Left ventricle myocardium inferior (tissue), 1 donor: ENCODE measurements around the gene LEMD2. TPM values are rescaled to one million over a fixed set of nuclear protein-coding genes. Genes with fewer than 3 reads are reported as not detected.

Experiments
- DNase-seq: peaks from one replicate; pipeline ENCODE4 v3.0.0-alpha.2; 2020
- H3K27ac ChIP-seq: fragments of 200-600 bp; replicated peaks from 2 replicates; pipeline ENCODE4 v1.8.0; 2021
- H3K27me3 ChIP-seq: fragments of 200-600 bp; 2 replicates; pipeline ENCODE4 v1.8.0; 2021; ENCODE audit warnings: low read depth
- H3K36me3 ChIP-seq: fragments of 200-600 bp; 2 replicates; pipeline ENCODE4 v1.8.0; 2021
- H3K4me1 ChIP-seq: fragments of 200-600 bp; 2 replicates; pipeline ENCODE4 v1.8.0; 2021
- H3K4me3 ChIP-seq: fragments of 200-600 bp; 2 replicates; pipeline ENCODE4 v1.8.0; 2021; ENCODE audit warnings: mild to moderate bottlenecking, moderate library complexity
- H3K9me3 ChIP-seq: fragments of 200-600 bp; replicated peaks from 2 replicates; pipeline ENCODE4 v1.8.0; 2021
- intact Hi-C: fragments of 100-400 bp; cut with micrococcal nuclease; formaldehyde crosslinking; loops from one replicate; pipeline ENCODE4 v1.11.0; 2022
- total RNA-seq: library from RNA; stranded (reverse); fragmentation: NEBNext Ultra II Directional; extraction: Animal tissue kit (Norgen Biotek cat#: 25700); gene quantifications from one replicate; pipeline ENCODE4 v1.2.1, GENCODE V29; 2021
- TF ChIP-seq, protein P1 (sequence below): fragments of 200-600 bp; IDR thresholded peaks from 2 replicates; pipeline ENCODE4 v1.8.0; 2021; ENCODE audit warnings: antibody characterized with exemption, mild to moderate bottlenecking, borderline replicate concordance
- donor health status: DM: no; HTN: yes; CAD: no; lungs with severe emphysema.

Gene LEMD2
- total RNA-seq, 1 donor from 2014 or later: 22.2 TPM

DNA sequence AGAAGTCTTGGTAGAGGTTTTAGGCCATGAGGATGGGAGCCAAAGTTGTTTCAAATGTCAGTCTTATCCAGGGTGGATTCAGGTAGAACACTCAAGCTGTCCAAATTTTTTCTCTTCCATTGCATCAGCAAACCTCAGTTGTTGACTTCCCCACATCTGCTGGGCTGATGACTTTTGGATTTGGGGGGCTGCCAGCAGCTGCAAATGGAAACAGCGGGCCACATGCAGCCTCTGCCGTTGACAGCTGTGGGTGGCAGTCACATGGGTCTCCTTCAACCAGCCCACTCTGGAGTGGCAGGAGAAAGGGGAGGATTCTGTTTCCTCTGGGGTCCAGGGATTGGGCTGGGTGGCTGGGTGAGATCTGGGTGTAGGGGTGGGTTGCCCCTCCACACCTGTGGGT lies 20.7 kb upstream of the LEMD2 start:
- no peak for DNase-seq
- intact Hi-C loops: no loop called here
- no peaks in the 10 kb centered on the region for H3K9me3 ChIP-seq
- H3K36me3 ChIP-seq: no peaks in the 10 kb centered on the region
- H3K27ac ChIP-seq: no peak overlapping the region
- TF ChIP-seq, protein P1, sequence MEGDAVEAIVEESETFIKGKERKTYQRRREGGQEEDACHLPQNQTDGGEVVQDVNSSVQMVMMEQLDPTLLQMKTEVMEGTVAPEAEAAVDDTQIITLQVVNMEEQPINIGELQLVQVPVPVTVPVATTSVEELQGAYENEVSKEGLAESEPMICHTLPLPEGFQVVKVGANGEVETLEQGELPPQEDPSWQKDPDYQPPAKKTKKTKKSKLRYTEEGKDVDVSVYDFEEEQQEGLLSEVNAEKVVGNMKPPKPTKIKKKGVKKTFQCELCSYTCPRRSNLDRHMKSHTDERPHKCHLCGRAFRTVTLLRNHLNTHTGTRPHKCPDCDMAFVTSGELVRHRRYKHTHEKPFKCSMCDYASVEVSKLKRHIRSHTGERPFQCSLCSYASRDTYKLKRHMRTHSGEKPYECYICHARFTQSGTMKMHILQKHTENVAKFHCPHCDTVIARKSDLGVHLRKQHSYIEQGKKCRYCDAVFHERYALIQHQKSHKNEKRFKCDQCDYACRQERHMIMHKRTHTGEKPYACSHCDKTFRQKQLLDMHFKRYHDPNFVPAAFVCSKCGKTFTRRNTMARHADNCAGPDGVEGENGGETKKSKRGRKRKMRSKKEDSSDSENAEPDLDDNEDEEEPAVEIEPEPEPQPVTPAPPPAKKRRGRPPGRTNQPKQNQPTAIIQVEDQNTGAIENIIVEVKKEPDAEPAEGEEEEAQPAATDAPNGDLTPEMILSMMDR: no peak
- H3K4me1 ChIP-seq: peaks cover 18% of the 10 kb centered on the region
- H3K27me3 ChIP-seq: peaks cover 85% of the 10 kb centered on the region
- no peak overlapping the region for H3K4me3 ChIP-seq

DNA sequence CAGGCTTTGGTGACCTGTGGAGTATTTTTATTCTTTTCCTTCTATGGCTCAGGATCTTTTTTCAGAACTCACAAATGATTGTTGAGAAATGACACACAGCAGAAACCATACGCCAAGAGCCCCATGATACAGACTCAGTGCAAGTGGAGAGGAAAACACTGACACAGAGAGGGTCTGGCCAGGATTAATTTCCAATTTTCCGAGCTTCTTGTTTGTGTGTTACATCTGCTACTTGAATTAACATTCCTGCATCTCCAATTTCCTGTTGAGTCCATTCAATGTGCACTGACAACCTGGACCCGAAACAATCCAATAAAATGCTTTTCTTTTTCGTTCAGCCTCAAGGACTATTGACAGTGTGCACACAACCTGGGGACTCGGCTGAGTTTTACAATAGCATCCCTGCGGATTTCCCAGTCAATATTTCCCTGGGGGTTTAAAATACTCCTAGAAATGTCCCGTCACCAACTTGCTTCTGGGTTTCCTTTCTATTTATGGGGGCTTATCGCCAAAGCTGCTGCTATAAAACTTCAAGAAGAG lies 19.8 kb upstream of the LEMD2 start:
- no peaks in the 10 kb centered on the region for H3K36me3 ChIP-seq
- no peak overlapping the region for H3K27ac ChIP-seq
- H3K4me1 ChIP-seq: peaks cover 18% of the 10 kb centered on the region
- no peak overlapping the region for H3K4me3 ChIP-seq
- no peak for DNase-seq
- TF ChIP-seq, protein P1: no peak
- H3K27me3 ChIP-seq: peaks cover 85% of the 10 kb centered on the region
- intact Hi-C loops: no loop called here
- H3K9me3 ChIP-seq: no peaks in the 10 kb centered on the region

DNA sequence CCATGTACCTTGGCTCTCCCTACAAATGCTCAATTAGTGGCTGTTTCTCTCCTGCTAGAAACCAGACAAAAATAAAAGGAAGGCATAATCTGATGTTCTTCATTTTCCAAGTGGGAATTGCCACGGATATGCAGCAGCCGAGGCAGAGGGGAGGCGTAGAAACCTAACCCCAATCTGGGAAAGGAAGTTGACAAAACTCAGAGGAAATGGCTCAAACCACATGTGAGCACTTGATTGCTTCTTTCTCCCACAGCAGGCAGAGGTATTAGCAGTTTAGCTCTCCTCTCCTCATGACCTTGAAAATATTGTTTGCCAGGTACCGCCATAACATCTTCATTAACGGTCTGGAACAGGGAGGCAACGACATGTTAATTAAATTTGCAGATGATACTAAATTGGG lies 18.7 kb upstream of the LEMD2 start:
- peaks cover 85% of the 10 kb centered on the region for H3K27me3 ChIP-seq
- no peaks in the 10 kb centered on the region for H3K36me3 ChIP-seq
- DNase-seq: no peak
- TF ChIP-seq, protein P1: no peak
- H3K4me1 ChIP-seq: peaks cover 18% of the 10 kb centered on the region
- intact Hi-C loops: no loop called here
- no peak overlapping the region for H3K27ac ChIP-seq
- no peaks in the 10 kb centered on the region for H3K9me3 ChIP-seq
- H3K4me3 ChIP-seq: no peak overlapping the region

DNA sequence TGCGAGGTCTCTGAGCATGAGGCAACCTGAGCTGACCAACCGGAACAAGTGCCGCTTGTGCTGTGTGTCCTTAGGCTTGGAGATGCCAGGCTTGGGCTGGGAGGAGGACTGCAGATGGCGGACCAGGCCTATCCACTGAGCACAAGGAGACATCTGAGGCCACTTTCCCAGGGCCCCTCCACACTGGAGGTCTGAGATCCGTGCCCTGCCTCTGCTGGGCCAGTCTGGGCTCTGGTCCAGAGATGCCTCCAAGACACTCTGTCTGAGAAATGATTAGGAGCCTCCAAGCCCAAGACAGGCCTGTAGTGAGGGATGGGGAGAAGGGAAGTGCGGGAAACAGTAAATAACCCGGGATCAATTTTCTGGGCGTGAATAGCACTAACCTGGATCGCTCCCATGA lies 17.9 kb upstream of the LEMD2 start:
- no peak overlapping the region for H3K27ac ChIP-seq
- H3K9me3 ChIP-seq: no peaks in the 10 kb centered on the region
- H3K36me3 ChIP-seq: no peaks in the 10 kb centered on the region
- H3K27me3 ChIP-seq: peaks cover 85% of the 10 kb centered on the region
- TF ChIP-seq, protein P1: no peak
- DNase-seq: no peak
- H3K4me1 ChIP-seq: peaks cover 18% of the 10 kb centered on the region
- intact Hi-C loops: no loop called here
- no peak overlapping the region for H3K4me3 ChIP-seq

DNA sequence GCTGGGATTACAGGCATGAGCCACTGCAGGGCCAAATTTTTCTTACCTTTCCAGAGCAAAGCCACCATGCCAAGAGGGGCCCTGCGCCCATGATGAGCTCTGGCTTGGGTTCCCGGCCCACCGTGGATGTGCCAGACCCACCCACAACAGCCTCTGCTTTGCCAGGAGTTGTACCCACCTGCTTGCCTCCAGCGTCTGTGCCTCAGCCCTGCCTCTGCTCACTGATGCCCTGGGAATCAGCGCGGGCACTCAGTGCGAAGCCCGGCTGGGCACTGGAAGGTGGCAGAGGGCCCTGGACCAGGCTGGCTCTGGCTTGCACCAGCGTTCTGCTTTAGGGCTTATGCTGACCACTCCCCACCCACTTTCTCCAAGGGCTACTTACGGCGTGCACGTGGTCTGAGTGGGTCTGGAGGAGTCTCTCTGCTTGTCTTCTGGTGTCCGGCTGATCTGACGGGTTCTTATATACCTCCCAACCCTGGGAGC lies 14.7 kb upstream of the LEMD2 start, which contains the start of gene MLN:
TSS of gene MLN (minus strand) at position 433 of the 483 bp plus-strand sequence. CDS start 2,840 bp downstream, outside the sequence.
- no peak within 1 kb of the TSS for H3K27ac ChIP-seq
- DNase-seq: no peak
- no peaks in the 10 kb centered on the region for H3K9me3 ChIP-seq
- TF ChIP-seq, protein P1: no peak
- intact Hi-C loops: no loop called here
- no peaks in the 10 kb centered on the region for H3K36me3 ChIP-seq
- peaks cover 94% of the 10 kb centered on the region for H3K27me3 ChIP-seq
- H3K4me1 ChIP-seq: peaks cover 11% of the 10 kb centered on the region
- H3K4me3 ChIP-seq: no peak within 1 kb of the TSS
